WI38 (cell line): ENCODE results near the gene MAP2.

Source experiments
- H3K4me3 ChIP-seq: 2 replicates; pipeline ENCODE4 v1.5.1; 2011; ENCODE audit warnings: low read depth, mild to moderate bottlenecking, control low read depth, low read length
- CTCF ChIP-seq: IDR thresholded peaks from 2 replicates; pipeline ENCODE4 v1.5.1; 2012; ENCODE audit warnings: low read depth, mild to moderate bottlenecking, control low read depth, low read length

MAP2 gene

GRCh38 chr2:209519271-209519670, 95.4 kb downstream of the MAP2 start:
- H3K4me3 ChIP-seq: no peak overlapping the region
- TF ChIP-seq CTCF: no peak

GRCh38 chr2:209519906-209520305, 96.1 kb downstream of the MAP2 start:
- no peak for TF ChIP-seq CTCF
- H3K4me3 ChIP-seq: no peak overlapping the region

GRCh38 chr2:209523041-209523740, 99.3 kb downstream of the MAP2 start:
- no peak overlapping the region for H3K4me3 ChIP-seq
- TF ChIP-seq CTCF: no peak

GRCh38 chr2:209523867-209524266, 100.0 kb downstream of the MAP2 start:
- TF ChIP-seq CTCF: no peak
- no peak overlapping the region for H3K4me3 ChIP-seq

- TF ChIP-seq CTCF: no peak
- no peak overlapping the region for H3K4me3 ChIP-seq
These were observed 101.5 kb downstream of the MAP2 start for GRCh38 chr2:209525331-209525730.

- TF ChIP-seq CTCF: no peak
- H3K4me3 ChIP-seq: no peak overlapping the region
These were observed 102.0 kb downstream of the MAP2 start for GRCh38 chr2:209525834-209526281.

- H3K4me3 ChIP-seq: no peak overlapping the region
- TF ChIP-seq CTCF: no peak
These were observed 102.7 kb downstream of the MAP2 start for GRCh38 chr2:209526561-209526960.
